Skin of body (tissue), 2 donors: Measurements from ENCODE around the gene MTMR3. TPM values are rescaled to one million over a fixed set of nuclear protein-coding genes. Genes with fewer than 3 reads are reported as not detected.
A peak's percentile ranks its signal among the peaks of the same experiment; 100 is the strongest.

Experiments used
- DNase-seq: peaks from one replicate; lab custom pipeline; 2025; lab: John Stamatoyannopoulos, UW
- total RNA-seq: library from RNA; depleted of rRNA; stranded (reverse); fragments of >200 nt; gene quantifications from one replicate; pipeline ENCODE4 v1.2.3, GENCODE V29; 2014

MTMR3 gene
- total RNA-seq, 1 donor from 2014 or later = 60.1 TPM

DNA sequence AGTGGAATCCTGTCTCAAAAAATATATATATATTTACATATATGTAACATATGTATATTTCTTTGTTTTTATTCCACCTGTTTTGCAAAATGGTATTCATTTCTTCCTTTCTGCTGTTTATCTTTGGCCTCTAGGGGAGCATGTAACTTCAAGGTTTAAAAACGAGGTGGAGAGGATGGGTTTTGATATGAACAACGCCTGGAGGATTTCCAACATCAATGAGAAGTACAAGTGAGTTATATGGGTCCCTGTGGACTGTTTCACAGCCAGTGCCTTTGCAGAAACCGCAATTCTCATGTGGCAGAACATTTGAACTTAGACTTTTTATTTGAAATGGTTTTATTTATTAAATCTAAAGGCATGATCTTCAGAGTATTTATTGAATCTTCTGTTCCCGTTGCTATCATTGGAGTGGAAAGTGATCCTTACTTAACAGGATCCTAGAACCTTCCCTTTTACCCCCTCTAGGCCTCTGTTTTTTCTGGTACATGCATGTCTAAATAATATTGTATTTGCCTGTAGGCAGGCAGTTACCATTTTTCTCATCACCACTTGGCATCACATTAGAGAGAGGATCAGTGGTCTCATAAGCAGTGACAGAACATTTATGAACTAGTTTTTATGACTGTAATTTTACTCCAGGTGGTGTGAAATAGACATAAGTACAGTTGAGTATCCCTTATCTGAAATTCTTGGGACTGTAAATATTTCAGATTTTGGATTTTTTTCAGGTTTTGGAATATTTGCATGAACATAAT, 115.8 kb downstream of the MTMR3 start:
- DNase-seq = no peak

- no peak for DNase-seq
Observed at GRCh38 chr22:30000566-30000965, 117.6 kb downstream of the MTMR3 start.

GRCh38 chr22:30001459-30001858, 118.5 kb downstream of the MTMR3 start:
- DNase-seq = no peak

GRCh38 chr22:30002861-30003486, 120.0 kb downstream of the MTMR3 start:
- no peak for DNase-seq

GRCh38 chr22:30004101-30004500, 121.1 kb downstream of the MTMR3 start:
- DNase-seq = no peak

GRCh38 chr22:30004694-30005093, 121.7 kb downstream of the MTMR3 start:
- DNase-seq = no peak

- DNase-seq = peak; percentile 55
Observed at GRCh38 chr22:30005213-30005857, 122.4 kb downstream of the MTMR3 start.

- no peak for DNase-seq
Observed at GRCh38 chr22:30007361-30007760, 124.4 kb downstream of the MTMR3 start.

DNA sequence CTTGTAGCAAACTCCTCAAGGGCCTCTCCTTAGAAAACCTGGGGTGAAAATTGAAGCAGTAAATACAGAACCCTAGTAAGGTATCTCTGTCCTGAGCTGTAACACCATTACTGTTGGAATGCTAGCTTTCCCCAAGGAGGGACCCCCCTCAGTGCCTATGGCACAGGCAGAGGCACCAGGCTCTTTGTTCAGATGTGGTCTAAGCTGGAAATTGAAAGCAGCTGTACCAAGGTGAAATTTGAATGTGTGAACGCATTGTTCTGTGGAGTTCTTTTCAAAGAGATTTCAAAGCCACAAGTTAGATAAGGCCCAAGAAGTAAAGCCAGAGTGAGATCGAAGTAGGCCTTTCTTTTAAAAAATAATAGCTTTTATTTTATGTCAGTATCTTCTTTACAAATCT, 125.4 kb downstream of the MTMR3 start:
- DNase-seq = no peak

- no peak for DNase-seq
Observed at GRCh38 chr22:30009478-30009877, 126.5 kb downstream of the MTMR3 start.

DNA sequence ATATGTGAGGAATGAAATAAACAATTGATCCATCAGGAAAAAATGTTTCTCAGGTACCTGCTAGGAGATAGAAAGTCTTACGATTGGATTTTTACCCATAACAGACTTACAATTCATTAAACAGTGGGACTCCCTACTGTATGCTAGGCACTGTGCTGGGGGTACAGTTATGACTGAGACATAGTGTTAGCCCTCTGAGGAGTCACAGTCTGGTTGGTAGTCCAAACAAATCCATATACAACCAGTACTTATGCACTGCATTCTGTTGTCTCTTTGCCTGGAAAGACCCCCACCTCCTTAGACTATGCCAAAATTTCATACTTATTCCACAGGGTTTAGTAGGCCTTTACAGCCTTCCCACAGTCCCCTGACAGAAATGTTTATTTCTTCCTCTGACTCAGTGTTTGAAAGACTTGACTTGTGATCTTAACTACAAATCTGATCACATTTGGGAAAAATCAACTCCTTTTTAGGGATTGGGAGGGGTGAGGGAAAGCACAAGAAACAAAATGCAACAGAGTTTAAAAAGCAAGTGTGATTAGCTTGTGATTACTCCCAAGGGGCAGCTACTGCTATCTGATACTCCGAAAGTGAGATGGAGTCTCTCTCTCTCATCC, 127.9 kb downstream of the MTMR3 start:
- DNase-seq = no peak

- DNase-seq = no peak
Observed at GRCh38 chr22:30013201-30013600, 130.2 kb downstream of the MTMR3 start.

- no peak for DNase-seq
Observed at GRCh38 chr22:30014244-30014643, 131.3 kb downstream of the MTMR3 start.

DNA sequence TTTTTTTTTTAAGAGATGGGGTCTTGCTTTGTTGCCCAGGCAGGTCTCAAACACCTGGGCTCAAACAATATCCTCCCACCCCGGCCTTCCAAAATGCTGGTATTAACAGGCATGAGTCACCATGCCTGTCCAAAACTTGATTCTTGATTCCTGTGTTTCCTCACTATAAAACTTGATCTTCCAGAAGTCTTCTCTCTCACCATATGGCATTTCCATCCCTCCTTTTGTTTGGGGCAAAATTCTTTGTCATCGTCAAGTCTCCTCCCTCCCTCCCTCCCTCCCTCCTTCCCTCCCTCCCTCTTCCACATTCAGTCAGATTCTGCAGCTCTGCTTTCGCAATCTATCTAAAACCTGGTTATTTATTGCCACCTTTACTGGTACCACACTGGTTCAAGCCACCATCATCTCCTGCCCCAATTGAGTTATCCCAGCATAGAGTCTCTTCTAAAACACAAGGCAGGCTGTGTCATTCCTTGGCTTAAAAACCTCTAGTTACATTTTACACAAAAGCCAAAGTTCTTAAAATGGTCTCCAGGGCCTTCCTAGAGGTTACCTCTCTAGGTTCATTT, 132.3 kb downstream of the MTMR3 start:
- no peak for DNase-seq

GRCh38 chr22:30015846-30016245, 132.9 kb downstream of the MTMR3 start:
- no peak for DNase-seq

- no peak for DNase-seq
Observed at GRCh38 chr22:30016596-30016995, 133.6 kb downstream of the MTMR3 start.

- no peak for DNase-seq
Observed at GRCh38 chr22:30017375-30018223, 134.6 kb downstream of the MTMR3 start.

DNA sequence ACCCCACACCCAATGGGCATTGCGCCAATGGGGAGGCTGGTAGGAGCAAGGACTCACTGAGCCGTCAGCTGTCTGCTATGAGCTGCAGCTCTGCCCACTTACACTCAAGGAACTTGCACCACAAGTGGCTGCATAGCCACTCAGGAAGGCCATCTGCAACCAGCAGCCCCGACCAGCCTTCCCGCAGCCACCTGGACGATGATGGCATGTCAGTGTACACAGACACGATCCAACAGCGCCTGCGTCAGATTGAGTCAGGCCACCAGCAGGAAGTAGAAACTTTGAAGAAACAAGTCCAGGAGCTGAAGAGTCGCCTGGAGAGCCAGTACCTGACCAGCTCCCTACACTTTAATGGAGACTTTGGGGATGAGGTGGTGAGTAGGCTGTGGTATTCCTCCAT, 137.5 kb downstream of the MTMR3 start:
- DNase-seq = no peak

DNA sequence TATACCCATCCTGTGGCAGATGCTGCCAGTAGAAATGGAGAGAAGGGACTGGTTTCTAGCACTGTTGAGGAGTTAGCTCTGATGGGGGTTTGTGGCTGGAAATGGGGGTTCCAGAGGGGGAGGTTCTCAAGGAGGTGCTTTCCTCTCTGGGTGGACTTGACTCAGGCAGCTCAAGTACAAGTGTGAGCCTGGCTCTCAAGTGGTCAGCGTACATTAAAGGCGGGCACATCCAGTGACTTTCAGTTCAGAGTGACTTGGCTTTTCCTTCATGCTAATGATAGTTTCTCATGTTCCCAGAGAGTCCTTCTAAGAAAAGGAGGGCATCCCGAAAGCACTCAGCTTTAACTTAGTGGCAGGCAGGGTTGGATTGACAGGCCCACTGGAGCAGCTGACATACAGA, 138.4 kb downstream of the MTMR3 start:
- DNase-seq = no peak

DNA sequence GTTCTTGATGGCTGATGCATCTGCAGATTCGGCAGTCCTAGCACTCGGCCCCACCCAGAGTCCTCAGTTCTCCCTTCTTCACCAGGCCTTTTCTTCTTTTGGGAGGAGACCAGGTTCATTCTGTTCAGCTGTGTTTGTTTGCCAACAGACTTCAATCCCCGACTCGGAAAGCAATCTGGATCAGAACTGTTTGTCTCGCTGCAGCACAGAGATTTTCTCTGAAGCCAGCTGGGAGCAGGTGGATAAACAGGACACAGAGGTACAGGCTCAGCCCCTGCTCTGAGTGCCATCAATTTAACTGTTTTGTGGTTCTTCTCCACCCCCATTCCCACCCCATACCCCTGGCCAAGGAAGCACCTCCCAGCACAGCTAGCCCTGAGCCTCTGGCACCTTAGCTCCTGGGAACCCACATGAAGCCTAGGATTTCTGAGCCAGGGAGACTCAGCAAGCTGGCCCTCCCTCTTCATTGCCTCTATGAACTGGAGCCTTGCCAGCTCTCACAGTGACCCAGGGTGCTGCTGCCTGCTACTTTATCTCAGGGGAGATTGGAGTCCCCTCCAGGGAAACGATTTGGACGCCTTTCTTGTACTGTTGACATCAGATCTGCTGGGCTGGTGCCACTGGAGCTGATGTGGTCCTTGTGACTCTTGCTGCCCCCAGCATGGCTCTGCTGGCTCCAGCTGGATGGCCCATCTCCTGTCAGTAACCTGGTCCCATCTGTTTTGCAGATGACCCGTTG, 139.1 kb downstream of the MTMR3 start:
- no peak for DNase-seq
